ENCODE data around the gene TCFL5. TPM values are rescaled to one million over a fixed set of nuclear protein-coding genes. Genes with fewer than 3 reads are reported as not detected.

Gene TCFL5
- 1 to 10 TPM; 2.6 to 6.6 (median 5.0) TPM for total RNA-seq

GRCh38 chr20:62861726-62862336, at the start of gene TCFL5:
Gene TCFL5, minus strand, starts transcription at chr20:62861822. Its CDS starts 152 bp downstream, at chr20:62861670.
- H3K36me3 ChIP-seq = no peaks in the 10 kb centered on the region
- no peaks in the 10 kb centered on the region for H3K9me3 ChIP-seq
- H3K27me3 ChIP-seq = no peaks in the 10 kb centered on the region
- peak within 1 kb of the TSS in 3 of 4 donors; percentile 29 to 72 (median 42) for H3K27ac ChIP-seq
- TF ChIP-seq CTCF (IDR thresholded peaks at IDR 0.05) = no peak
- no peak for TF ChIP-seq POLR2A (IDR thresholded peaks at IDR 0.05)
- peaks cover 0 to 9% (median 7%) of the 10 kb centered on the region in 4 donors for H3K4me1 ChIP-seq
- H3K4me3 ChIP-seq = peak within 1 kb of the TSS; percentile 40 to 80 (median 56)
- DNase-seq = peak; percentile 87 to 95 (median 93)

GRCh38 chr20:62910777-62911497, 49.3 kb upstream of the TCFL5 start:
- TF ChIP-seq POLR2A (IDR thresholded peaks at IDR 0.05) (no peak), CTCF (IDR thresholded peaks at IDR 0.05) (no peak)
- Histone ChIP-seq H3K4me1 (peaks cover 0 to 25% (median 3%) of the 10 kb centered on the region in 4 donors), H3K36me3 (peaks cover 0 to 75% (median 0%) of the 10 kb centered on the region in 3 donors), H3K27ac (no peak overlapping the region), H3K4me3 (no peak overlapping the region), H3K27me3 (no peaks in the 10 kb centered on the region), H3K9me3 (no peaks in the 10 kb centered on the region)
- DNase-seq = peak in 2 of 3 donors; percentile 15 to 45

GRCh38 chr20:62910217-62910766, 48.7 kb upstream of the TCFL5 start:
- no peak overlapping the region for H3K4me3 ChIP-seq
- peaks cover 0 to 18% (median 3%) of the 10 kb centered on the region in 4 donors for H3K4me1 ChIP-seq
- H3K27ac ChIP-seq = no peak overlapping the region
- no peaks in the 10 kb centered on the region for H3K27me3 ChIP-seq
- H3K36me3 ChIP-seq = peaks cover 0 to 82% (median 0%) of the 10 kb centered on the region in 3 donors
- DNase-seq = peak in 2 of 3 donors; percentile 34 to 41
- H3K9me3 ChIP-seq = no peaks in the 10 kb centered on the region
- TF ChIP-seq CTCF (IDR thresholded peaks at IDR 0.05) = no peak
- no peak for TF ChIP-seq POLR2A (IDR thresholded peaks at IDR 0.05)

- peak in 2 of 3 donors; percentile 22 to 39 for DNase-seq
- TF ChIP-seq POLR2A (IDR thresholded peaks at IDR 0.05) (no peak), CTCF (IDR thresholded peaks at IDR 0.05) (no peak)
- no peak overlapping the region for H3K4me3 ChIP-seq
- no peaks in the 10 kb centered on the region for H3K27me3 ChIP-seq
- H3K36me3 ChIP-seq = peaks cover 0 to 91% (median 0%) of the 10 kb centered on the region in 3 donors
- no peak overlapping the region for H3K27ac ChIP-seq
- H3K4me1 ChIP-seq = peaks cover 0 to 7% (median 3%) of the 10 kb centered on the region in 4 donors
- no peaks in the 10 kb centered on the region for H3K9me3 ChIP-seq
These were observed 47.6 kb upstream of the TCFL5 start for GRCh38 chr20:62908971-62909791.

All from Peyer's patch (tissue), 4 donors.